Esophagus (tissue), 2 donors: ENCODE data around the gene ADORA2A. TPM values are rescaled to one million over a fixed set of nuclear protein-coding genes. Genes with fewer than 3 reads are reported as not detected.

Source experiments
- H3K27ac ChIP-seq, 2 donors: one replicate each; pipeline ENCODE4 v1.5.1; 2013; ENCODE audit warnings: low read depth in 2 of 2, mild to moderate bottlenecking in 2 of 2, inconsistent platforms in 1 of 2, low read length in 1 of 2, moderate library complexity in 1 of 2
- H3K27me3 ChIP-seq, 2 donors: one replicate each; pipeline ENCODE4 v1.6.1; 2013; ENCODE audit warnings: low read length in 2 of 2, control low read depth in 1 of 2, mild to moderate bottlenecking in 1 of 2; ENCODE audit not compliant: insufficient read depth in 2 of 2, control insufficient read depth in 1 of 2
- H3K36me3 ChIP-seq, 2 donors: one replicate each; pipeline ENCODE4 v1.6.1; 2013; ENCODE audit warnings: low read length in 1 of 2; ENCODE audit not compliant: control insufficient read depth in 2 of 2, insufficient read depth in 2 of 2
- H3K4me1 ChIP-seq, 2 donors: one replicate each; pipeline ENCODE4 v1.6.1; 2013; ENCODE audit warnings: low read length in 1 of 2; ENCODE audit not compliant: control insufficient read depth in 2 of 2, insufficient read depth in 2 of 2
- H3K4me3 ChIP-seq, 2 donors: one replicate each; pipeline ENCODE4 v1.5.1; 2013; ENCODE audit warnings: low read length in 2 of 2, mild to moderate bottlenecking in 2 of 2, low read depth in 1 of 2, moderate library complexity in 1 of 2
- H3K9me3 ChIP-seq, 2 donors: one replicate each; pipeline ENCODE4 v1.6.1; 2013; ENCODE audit warnings: mild to moderate bottlenecking in 2 of 2, low read depth in 1 of 2, low read length in 1 of 2, moderate library complexity in 1 of 2; ENCODE audit not compliant: control insufficient read depth in 2 of 2, insufficient read depth in 1 of 2
- WGBS, 2 donors: extraction: QIAGEN DNeasy Blood & Tissue Kit; methylation state at CpG; one replicate each; pipeline ENCODE4 v1.1.7; 2013; 5-methylcytosine and 5-hydroxymethylcytosine counted together
- polyA plus RNA-seq, 2 donors: library from polyadenylated mRNA; stranded (reverse); fragments of 200-250 nt; gene quantifications; one replicate each; pipeline ENCODE4 v1.2.3, GENCODE V29; 2013
- donor health status: healthy with polysubstance abuse.
- donor health status: Bipolar disorder and iron deficiency.

ADORA2A gene
- polyA plus RNA-seq, 2 donors = 0.72 to 0.92 TPM

- H3K4me3 ChIP-seq = no peak overlapping the region
- H3K9me3 ChIP-seq = no peaks in the 10 kb centered on the region
- WGBS, 2 donors = 87 to 92% methylated on average over 3 of the region's 3 CpGs
- no peak overlapping the region for H3K27ac ChIP-seq
- H3K36me3 ChIP-seq = peaks cover 0 to 6% of the 10 kb centered on the region in 2 donors
- peaks cover 7 to 24% of the 10 kb centered on the region in 2 donors for H3K4me1 ChIP-seq
- H3K27me3 ChIP-seq = no peaks in the 10 kb centered on the region
Observed at GRCh38 chr22:24436553-24436952, 9.2 kb downstream of the ADORA2A start.

- Histone ChIP-seq H3K27me3 (no peaks in the 10 kb centered on the region), H3K4me1 (peaks cover 5 to 21% of the 10 kb centered on the region in 2 donors), H3K4me3 (no peak overlapping the region), H3K27ac (no peak overlapping the region), H3K36me3 (peaks cover 0 to 6% of the 10 kb centered on the region in 2 donors), H3K9me3 (no peaks in the 10 kb centered on the region)
- WGBS, 2 donors = 89 to 92% methylated on average over 4 of the region's 4 CpGs
Observed at GRCh38 chr22:24437091-24437490, 9.7 kb downstream of the ADORA2A start.

GRCh38 chr22:24437741-24438328 is 10.4 kb downstream of the ADORA2A start:
- Histone ChIP-seq H3K27ac (no peak overlapping the region), H3K27me3 (no peaks in the 10 kb centered on the region), H3K4me3 (no peak overlapping the region), H3K36me3 (peaks cover 0 to 6% of the 10 kb centered on the region in 2 donors), H3K4me1 (peaks cover 0 to 18% of the 10 kb centered on the region in 2 donors), H3K9me3 (no peaks in the 10 kb centered on the region)
- 79 to 81% methylated on average over 5 of the region's 5 CpGs for WGBS, 2 donors

GRCh38 chr22:24440270-24440717 is 12.9 kb downstream of the ADORA2A start:
- WGBS, 2 donors = 89 to 90% methylated on average over 10 of the region's 10 CpGs
- H3K4me3 ChIP-seq = no peak overlapping the region
- H3K27ac ChIP-seq = no peak overlapping the region
- H3K9me3 ChIP-seq = no peaks in the 10 kb centered on the region
- H3K36me3 ChIP-seq = peaks cover 0 to 6% of the 10 kb centered on the region in 2 donors
- peaks cover 0 to 5% of the 10 kb centered on the region in 2 donors for H3K4me1 ChIP-seq
- H3K27me3 ChIP-seq = no peaks in the 10 kb centered on the region

GRCh38 chr22:24440718-24441405 is 13.5 kb downstream of the ADORA2A start:
- WGBS, 2 donors = 76 to 87% methylated on average over 30 of the region's 30 CpGs
- Histone ChIP-seq H3K36me3 (peaks cover 0 to 6% of the 10 kb centered on the region in 2 donors), H3K27me3 (no peaks in the 10 kb centered on the region), H3K4me3 (no peak overlapping the region), H3K27ac (no peak overlapping the region), H3K9me3 (no peaks in the 10 kb centered on the region), H3K4me1 (peaks cover 0 to 5% of the 10 kb centered on the region in 2 donors)

GRCh38 chr22:24441406-24442351 is 14.3 kb downstream of the ADORA2A start:
- no peak overlapping the region for H3K4me3 ChIP-seq
- H3K27ac ChIP-seq = no peak overlapping the region
- H3K9me3 ChIP-seq = no peaks in the 10 kb centered on the region
- peaks cover 0 to 5% of the 10 kb centered on the region in 2 donors for H3K4me1 ChIP-seq
- peaks cover 0 to 6% of the 10 kb centered on the region in 2 donors for H3K36me3 ChIP-seq
- no peaks in the 10 kb centered on the region for H3K27me3 ChIP-seq
- 79 to 81% methylated on average over 8 of the region's 8 CpGs for WGBS, 2 donors

- H3K4me1 ChIP-seq = peaks cover 0 to 5% of the 10 kb centered on the region in 2 donors
- H3K4me3 ChIP-seq = no peak overlapping the region
- H3K27ac ChIP-seq = no peak overlapping the region
- no peaks in the 10 kb centered on the region for H3K9me3 ChIP-seq
- WGBS, 2 donors = 76 to 78% methylated on average over 8 of the region's 8 CpGs
- H3K36me3 ChIP-seq = peaks cover 0 to 6% of the 10 kb centered on the region in 2 donors
- no peaks in the 10 kb centered on the region for H3K27me3 ChIP-seq
Observed at GRCh38 chr22:24442352-24442744, 14.9 kb downstream of the ADORA2A start.

GRCh38 chr22:24443668-24444067 is 16.3 kb downstream of the ADORA2A start:
- Histone ChIP-seq H3K36me3 (peaks cover 0 to 6% of the 10 kb centered on the region in 2 donors), H3K9me3 (no peaks in the 10 kb centered on the region), H3K4me1 (peaks cover 0 to 5% of the 10 kb centered on the region in 2 donors), H3K27me3 (no peaks in the 10 kb centered on the region), H3K27ac (no peak overlapping the region), H3K4me3 (no peak overlapping the region)

- peaks cover 0 to 5% of the 10 kb centered on the region in 2 donors for H3K4me1 ChIP-seq
- WGBS, 2 donors = 95 to 96% methylated on average over 3 of the region's 3 CpGs
- H3K27ac ChIP-seq = no peak overlapping the region
- peaks cover 0 to 6% of the 10 kb centered on the region in 2 donors for H3K36me3 ChIP-seq
- no peaks in the 10 kb centered on the region for H3K27me3 ChIP-seq
- H3K9me3 ChIP-seq = no peaks in the 10 kb centered on the region
- no peak overlapping the region for H3K4me3 ChIP-seq
Observed at GRCh38 chr22:24444251-24444650, 16.9 kb downstream of the ADORA2A start.
